ENCODE results near the gene INPP1.

DNA sequence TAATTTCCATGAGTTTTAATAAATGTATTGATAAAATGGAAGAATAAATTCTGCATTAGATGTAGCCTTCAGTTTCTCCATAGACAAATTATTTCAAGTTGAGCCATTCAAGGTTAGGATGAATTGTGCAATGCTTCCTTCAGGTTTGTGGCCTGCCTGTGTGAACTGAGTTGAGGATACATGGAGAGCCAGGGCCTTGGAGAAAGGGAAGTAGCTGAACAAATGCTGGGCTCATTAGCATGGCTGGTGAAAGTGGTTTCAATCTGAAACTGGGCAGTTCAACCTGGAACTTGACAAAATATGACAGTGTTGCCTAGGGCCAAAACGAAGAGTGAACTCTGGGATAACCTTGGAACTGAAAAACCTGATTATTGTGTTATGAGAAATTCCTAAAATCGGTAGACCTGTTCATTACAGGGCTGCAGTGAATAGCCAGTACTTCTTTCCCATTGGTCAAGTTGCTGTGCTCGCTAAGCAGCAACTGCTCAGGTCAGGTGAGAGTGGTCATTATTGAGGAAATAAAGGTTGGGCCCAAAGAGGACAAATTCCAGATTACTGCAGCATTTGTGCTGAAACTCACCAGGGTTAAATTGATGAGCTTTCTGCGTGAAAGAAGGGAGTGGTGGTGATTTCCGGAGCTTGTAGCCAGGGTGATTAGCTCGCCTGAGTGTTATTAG lies 12.7 kb downstream of the INPP1 start:
- no peak for TF ChIP-seq POLR2AphosphoS5 (IDR thresholded peaks at IDR 0.05; ENCODE audit: insufficient read depth in 1 of 2, low read depth in 1 of 2)
- no peak for TF ChIP-seq CTCF (IDR thresholded peaks at IDR 0.05)
